GM23338 (cell line): ENCODE data around the gene RAD23B. TPM values are rescaled to one million over a fixed set of nuclear protein-coding genes. Genes with fewer than 3 reads are reported as not detected.

Experiments
- ATAC-seq: fragments of 200-7000 bp; cut with Tn5 transposase; 3 replicates; pipeline ENCODE4 v1.9.1; 2020
- DNase-seq: peaks from one replicate; pipeline ENCODE4 v3.0.0-alpha.2; 2015; ENCODE audit warnings: low spot score
- H2AFZ ChIP-seq: fragments of 200-600 bp; sonication (generic); 2 replicates; pipeline ENCODE4 v1.8.0; 2016; ENCODE audit warnings: antibody characterized with exemption, mild to moderate bottlenecking, moderate library complexity
- H3F3A ChIP-seq: fragments of 200-600 bp; sonication (generic); replicated peaks from 2 replicates; pipeline ENCODE4 v1.8.0; 2017; ENCODE audit warnings: antibody characterized with exemption, mixed run types, low read depth
- H3K27ac ChIP-seq: fragments of 200-600 bp; sonication (generic); 2 replicates; pipeline ENCODE4 v1.6.1; 2016; ENCODE audit warnings: low read depth
- H3K27me3 ChIP-seq: fragments of 200-600 bp; sonication (generic); 2 replicates; pipeline ENCODE4 v1.8.0; 2016; ENCODE audit warnings: mild to moderate bottlenecking, mixed run types, moderate library complexity; ENCODE audit not compliant: insufficient read depth
- H3K36me3 ChIP-seq: fragments of 200-600 bp; sonication (generic); 2 replicates; pipeline ENCODE4 v1.8.0; 2016; ENCODE audit warnings: mild to moderate bottlenecking; ENCODE audit not compliant: insufficient read depth
- H3K4me1 ChIP-seq: fragments of 200-600 bp; sonication (generic); 2 replicates; pipeline ENCODE4 v1.8.0; 2016; ENCODE audit warnings: mild to moderate bottlenecking, moderate library complexity; ENCODE audit not compliant: insufficient read depth
- H3K4me2 ChIP-seq: fragments of 200-600 bp; sonication (generic); 2 replicates; pipeline ENCODE4 v1.7.1; 2017; ENCODE audit warnings: mixed run types
- H3K4me3 ChIP-seq: fragments of 200-600 bp; sonication (generic); 2 replicates; pipeline ENCODE4 v1.6.1; 2016; ENCODE audit warnings: mixed run types
- H3K79me2 ChIP-seq: fragments of 200-600 bp; sonication (generic); replicated peaks from 2 replicates; pipeline ENCODE4 v1.8.0; 2017; ENCODE audit warnings: mild to moderate bottlenecking; ENCODE audit not compliant: insufficient read depth
- H3K9me2 ChIP-seq: fragments of 200-600 bp; sonication (generic); 2 replicates; pipeline ENCODE4 v1.8.0; 2017; ENCODE audit not compliant: insufficient read depth
- H4K20me1 ChIP-seq: fragments of 200-600 bp; sonication (generic); replicated peaks from 2 replicates; pipeline ENCODE4 v1.8.0; 2017; ENCODE audit warnings: mild to moderate bottlenecking; ENCODE audit not compliant: insufficient read depth
- H3K27ac Mint-ChIP-seq: 2 replicates; pipeline ENCODE4 v1.8.0; 2020; ENCODE audit warnings: inconsistent platforms, mild to moderate bottlenecking, moderate library complexity, mixed read lengths
- H3K27me3 Mint-ChIP-seq: 3 replicates; pipeline ENCODE4 v1.8.0; 2022; ENCODE audit warnings: low read depth, mild to moderate bottlenecking, moderate library complexity, mixed read lengths, inconsistent platforms; ENCODE audit not compliant: insufficient read depth, poor library complexity
- H3K36me3 Mint-ChIP-seq: 3 replicates; pipeline ENCODE4 v1.8.0; 2021; ENCODE audit warnings: low read depth, mild to moderate bottlenecking, inconsistent platforms, moderate library complexity, mixed read lengths
- H3K4me1 Mint-ChIP-seq: 3 replicates; pipeline ENCODE4 v1.8.0; 2020; ENCODE audit warnings: mild to moderate bottlenecking, inconsistent platforms, mixed read lengths
- H3K4me3 Mint-ChIP-seq: 3 replicates; pipeline ENCODE4 v1.8.0; 2021; ENCODE audit warnings: moderate library complexity, mild to moderate bottlenecking, inconsistent platforms, mixed read lengths
- H3K9me3 Mint-ChIP-seq: 3 replicates; pipeline ENCODE4 v1.8.0; 2020; ENCODE audit warnings: moderate library complexity, mild to moderate bottlenecking, inconsistent platforms, mixed read lengths
- EZH2 ChIP-seq: fragments of 200-600 bp; sonication (generic); IDR thresholded peaks from one replicate; pipeline ENCODE4 v1.8.0; 2017; ENCODE audit warnings: antibody characterized with exemption, mild to moderate bottlenecking, low read depth; ENCODE audit not compliant: unreplicated experiment
- EZH2phosphoT487 ChIP-seq: fragments of 200-600 bp; sonication (generic); IDR thresholded peaks from one replicate; pipeline ENCODE4 v1.8.1; 2018; ENCODE audit warnings: antibody characterized with exemption; ENCODE audit not compliant: unreplicated experiment
- JUNB ChIP-seq: IDR thresholded peaks from one replicate; pipeline ENCODE4 v1.6.1; 2016; ENCODE audit warnings: antibody characterized with exemption; ENCODE audit not compliant: unreplicated experiment
- POLR2AphosphoS5 ChIP-seq: IDR thresholded peaks from 2 replicates; pipeline ENCODE4 v1.6.1; 2016; ENCODE audit warnings: antibody characterized with exemption, low read depth
- STAT1 ChIP-seq: IDR thresholded peaks from one replicate; pipeline ENCODE4 v1.6.1; 2016; ENCODE audit warnings: antibody characterized with exemption; ENCODE audit not compliant: unreplicated experiment
- ZNF114 ChIP-seq: fragments of 250-450 bp; sonication (Bioruptor Pico); IDR thresholded peaks from 2 replicates; pipeline ENCODE4 v1.5.0; 2020; ENCODE audit warnings: mild to moderate bottlenecking, moderate library complexity
- ZNF331 ChIP-seq: fragments of 250-450 bp; sonication (Bioruptor Pico); IDR thresholded peaks from 2 replicates; pipeline ENCODE4 v1.5.0; 2020; ENCODE audit warnings: low read depth, mild to moderate bottlenecking, moderate library complexity
- polyA plus RNA-seq: library from polyadenylated mRNA; unstranded; fragments of >200 nt; fragmentation: Nextera tagmentation; extraction: Ambion mirVana; gene quantifications from 2 replicates; pipeline ENCODE4 v1.2.1, GENCODE V29; 2016
- total RNA-seq: library from RNA; depleted of rRNA; stranded (reverse); fragments of >200 nt; shearing (Covaris generic); gene quantifications from 2 replicates; pipeline ENCODE4 v1.2.3, GENCODE V29; 2014
- TF ChIP-seq, protein P1 (sequence below): IDR thresholded peaks from 2 replicates; pipeline ENCODE4 v1.6.1; 2016; ENCODE audit warnings: antibody characterized with exemption
- TF ChIP-seq, protein P2 (sequence below): fragments of 250-450 bp; sonication (Bioruptor Pico); IDR thresholded peaks from 2 replicates; pipeline ENCODE4 v1.5.0; 2020; ENCODE audit warnings: mild to moderate bottlenecking, moderate library complexity
- TF ChIP-seq, protein P3 (sequence below), 2 experiments: fragments of 200-600 bp in 1 of 2; sonication (generic) in 1 of 2; conservative IDR thresholded peaks; 2 replicates each; pipeline versions ENCODE4 v1.5.1 to v1.6.1; 2016 to 2017; ENCODE audit warnings: antibody characterized with exemption in 2 of 2, low read depth in 2 of 2, mild to moderate bottlenecking in 2 of 2, moderate library complexity in 1 of 2

The RAD23B gene
- total and polyA plus RNA-seq, 2 experiments from 2014 or later: 31.1 to 137 TPM

DNA sequence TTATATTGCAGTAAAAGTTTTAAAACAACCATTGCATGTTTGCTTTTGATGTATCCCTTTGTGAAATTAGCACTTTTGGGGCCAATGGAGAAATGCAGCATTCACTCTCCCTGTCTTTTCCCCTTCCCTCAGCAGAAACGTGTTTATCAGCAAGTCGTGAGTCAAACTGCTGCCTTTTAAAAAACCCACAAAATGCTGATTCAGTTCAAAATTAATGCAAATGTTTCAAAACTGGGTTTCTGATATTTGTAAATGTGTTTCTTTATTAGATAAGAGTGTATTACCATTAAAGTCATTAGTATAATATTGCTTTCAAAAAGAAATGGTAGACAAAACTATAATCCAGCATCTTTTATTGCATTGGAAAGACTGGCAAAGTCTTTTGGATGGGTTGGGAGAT is 47.3 kb downstream of the RAD23B start:
- no peak overlapping the region for H3K4me3 ChIP-seq
- no peak overlapping the region for H3K4me2 ChIP-seq
- DNase-seq (no peak), ATAC-seq (no peak)
- peaks cover 39% of the 10 kb centered on the region for H3K79me2 ChIP-seq
- no peaks in the 10 kb centered on the region for H3F3A ChIP-seq
- H3K27ac Mint-ChIP-seq: no peak overlapping the region
- no peak overlapping the region for H3K4me3 Mint-ChIP-seq
- no peak overlapping the region for H2AFZ ChIP-seq
- no peaks in the 10 kb centered on the region for H3K9me3 Mint-ChIP-seq
- H3K27me3 ChIP-seq: no peaks in the 10 kb centered on the region
- no peak overlapping the region for H3K27ac ChIP-seq
- H3K27me3 Mint-ChIP-seq: peaks cover 2% of the 10 kb centered on the region
- peaks cover 92% of the 10 kb centered on the region for H3K36me3 Mint-ChIP-seq
- H3K4me1 ChIP-seq: no peaks in the 10 kb centered on the region
- TF ChIP-seq EZH2phosphoT487: no peak
- TF ChIP-seq STAT1: no peak
- H4K20me1 ChIP-seq: peaks cover 18% of the 10 kb centered on the region
- peaks cover 21% of the 10 kb centered on the region; the same call in 1 of the 2 replicates for H3K36me3 ChIP-seq
- no peaks in the 10 kb centered on the region for H3K9me2 ChIP-seq
- no peaks in the 10 kb centered on the region; the same call in 2 of the 3 replicates for H3K4me1 Mint-ChIP-seq

DNA sequence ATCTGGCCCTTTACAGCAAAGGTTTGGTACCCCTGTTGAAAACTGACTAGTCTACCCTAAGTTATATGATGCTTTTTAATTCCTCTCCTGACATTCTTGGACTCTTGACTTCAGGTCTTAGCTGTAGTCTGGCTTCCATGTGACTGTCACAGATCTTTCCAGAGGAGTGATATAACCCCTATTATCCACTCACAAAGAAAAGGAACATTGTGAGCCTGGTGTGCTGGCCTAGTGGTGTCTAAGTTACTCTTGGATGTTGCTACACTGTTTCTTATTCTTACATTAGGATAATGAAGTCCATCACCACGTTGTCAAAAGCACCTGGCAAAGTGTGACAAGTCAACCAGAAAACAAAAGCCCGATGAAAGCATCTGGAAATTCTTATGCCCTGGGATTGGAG is 49.8 kb downstream of the RAD23B start:
- no peaks in the 10 kb centered on the region for H3K27me3 ChIP-seq
- H3K4me3 ChIP-seq: no peak overlapping the region
- H3K9me2 ChIP-seq: no peaks in the 10 kb centered on the region
- ATAC-seq (no peak), DNase-seq (no peak)
- H2AFZ ChIP-seq: no peak overlapping the region
- no peaks in the 10 kb centered on the region; the same call in 2 of the 3 replicates for H3K9me3 Mint-ChIP-seq
- H3K4me1 Mint-ChIP-seq: peaks cover 5% of the 10 kb centered on the region
- H3K27ac ChIP-seq: no peak overlapping the region
- H3F3A ChIP-seq: no peaks in the 10 kb centered on the region
- no peak overlapping the region for H3K4me2 ChIP-seq
- no peak overlapping the region for H3K4me3 Mint-ChIP-seq
- peaks cover 15% of the 10 kb centered on the region; the same call in 1 of the 2 replicates for H3K36me3 ChIP-seq
- peaks cover 75% of the 10 kb centered on the region for H3K36me3 Mint-ChIP-seq
- H3K4me1 ChIP-seq: no peaks in the 10 kb centered on the region
- peaks cover 15% of the 10 kb centered on the region for H4K20me1 ChIP-seq
- H3K27ac Mint-ChIP-seq: no peak overlapping the region
- peaks cover 15% of the 10 kb centered on the region; the same call in 1 of the 2 replicates for H3K79me2 ChIP-seq
- H3K27me3 Mint-ChIP-seq: peaks cover 6% of the 10 kb centered on the region
- TF ChIP-seq STAT1 (no peak), EZH2phosphoT487 (no peak), ZNF114 (CRISPR knock-in tag) (no peak), EZH2 (no peak), JUNB (no peak), POLR2AphosphoS5 (no peak), ZNF331 (CRISPR knock-in tag) (no peak)
- TF ChIP-seq, protein P1, sequence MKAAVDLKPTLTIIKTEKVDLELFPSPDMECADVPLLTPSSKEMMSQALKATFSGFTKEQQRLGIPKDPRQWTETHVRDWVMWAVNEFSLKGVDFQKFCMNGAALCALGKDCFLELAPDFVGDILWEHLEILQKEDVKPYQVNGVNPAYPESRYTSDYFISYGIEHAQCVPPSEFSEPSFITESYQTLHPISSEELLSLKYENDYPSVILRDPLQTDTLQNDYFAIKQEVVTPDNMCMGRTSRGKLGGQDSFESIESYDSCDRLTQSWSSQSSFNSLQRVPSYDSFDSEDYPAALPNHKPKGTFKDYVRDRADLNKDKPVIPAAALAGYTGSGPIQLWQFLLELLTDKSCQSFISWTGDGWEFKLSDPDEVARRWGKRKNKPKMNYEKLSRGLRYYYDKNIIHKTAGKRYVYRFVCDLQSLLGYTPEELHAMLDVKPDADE: no peak
- TF ChIP-seq, protein P2, sequence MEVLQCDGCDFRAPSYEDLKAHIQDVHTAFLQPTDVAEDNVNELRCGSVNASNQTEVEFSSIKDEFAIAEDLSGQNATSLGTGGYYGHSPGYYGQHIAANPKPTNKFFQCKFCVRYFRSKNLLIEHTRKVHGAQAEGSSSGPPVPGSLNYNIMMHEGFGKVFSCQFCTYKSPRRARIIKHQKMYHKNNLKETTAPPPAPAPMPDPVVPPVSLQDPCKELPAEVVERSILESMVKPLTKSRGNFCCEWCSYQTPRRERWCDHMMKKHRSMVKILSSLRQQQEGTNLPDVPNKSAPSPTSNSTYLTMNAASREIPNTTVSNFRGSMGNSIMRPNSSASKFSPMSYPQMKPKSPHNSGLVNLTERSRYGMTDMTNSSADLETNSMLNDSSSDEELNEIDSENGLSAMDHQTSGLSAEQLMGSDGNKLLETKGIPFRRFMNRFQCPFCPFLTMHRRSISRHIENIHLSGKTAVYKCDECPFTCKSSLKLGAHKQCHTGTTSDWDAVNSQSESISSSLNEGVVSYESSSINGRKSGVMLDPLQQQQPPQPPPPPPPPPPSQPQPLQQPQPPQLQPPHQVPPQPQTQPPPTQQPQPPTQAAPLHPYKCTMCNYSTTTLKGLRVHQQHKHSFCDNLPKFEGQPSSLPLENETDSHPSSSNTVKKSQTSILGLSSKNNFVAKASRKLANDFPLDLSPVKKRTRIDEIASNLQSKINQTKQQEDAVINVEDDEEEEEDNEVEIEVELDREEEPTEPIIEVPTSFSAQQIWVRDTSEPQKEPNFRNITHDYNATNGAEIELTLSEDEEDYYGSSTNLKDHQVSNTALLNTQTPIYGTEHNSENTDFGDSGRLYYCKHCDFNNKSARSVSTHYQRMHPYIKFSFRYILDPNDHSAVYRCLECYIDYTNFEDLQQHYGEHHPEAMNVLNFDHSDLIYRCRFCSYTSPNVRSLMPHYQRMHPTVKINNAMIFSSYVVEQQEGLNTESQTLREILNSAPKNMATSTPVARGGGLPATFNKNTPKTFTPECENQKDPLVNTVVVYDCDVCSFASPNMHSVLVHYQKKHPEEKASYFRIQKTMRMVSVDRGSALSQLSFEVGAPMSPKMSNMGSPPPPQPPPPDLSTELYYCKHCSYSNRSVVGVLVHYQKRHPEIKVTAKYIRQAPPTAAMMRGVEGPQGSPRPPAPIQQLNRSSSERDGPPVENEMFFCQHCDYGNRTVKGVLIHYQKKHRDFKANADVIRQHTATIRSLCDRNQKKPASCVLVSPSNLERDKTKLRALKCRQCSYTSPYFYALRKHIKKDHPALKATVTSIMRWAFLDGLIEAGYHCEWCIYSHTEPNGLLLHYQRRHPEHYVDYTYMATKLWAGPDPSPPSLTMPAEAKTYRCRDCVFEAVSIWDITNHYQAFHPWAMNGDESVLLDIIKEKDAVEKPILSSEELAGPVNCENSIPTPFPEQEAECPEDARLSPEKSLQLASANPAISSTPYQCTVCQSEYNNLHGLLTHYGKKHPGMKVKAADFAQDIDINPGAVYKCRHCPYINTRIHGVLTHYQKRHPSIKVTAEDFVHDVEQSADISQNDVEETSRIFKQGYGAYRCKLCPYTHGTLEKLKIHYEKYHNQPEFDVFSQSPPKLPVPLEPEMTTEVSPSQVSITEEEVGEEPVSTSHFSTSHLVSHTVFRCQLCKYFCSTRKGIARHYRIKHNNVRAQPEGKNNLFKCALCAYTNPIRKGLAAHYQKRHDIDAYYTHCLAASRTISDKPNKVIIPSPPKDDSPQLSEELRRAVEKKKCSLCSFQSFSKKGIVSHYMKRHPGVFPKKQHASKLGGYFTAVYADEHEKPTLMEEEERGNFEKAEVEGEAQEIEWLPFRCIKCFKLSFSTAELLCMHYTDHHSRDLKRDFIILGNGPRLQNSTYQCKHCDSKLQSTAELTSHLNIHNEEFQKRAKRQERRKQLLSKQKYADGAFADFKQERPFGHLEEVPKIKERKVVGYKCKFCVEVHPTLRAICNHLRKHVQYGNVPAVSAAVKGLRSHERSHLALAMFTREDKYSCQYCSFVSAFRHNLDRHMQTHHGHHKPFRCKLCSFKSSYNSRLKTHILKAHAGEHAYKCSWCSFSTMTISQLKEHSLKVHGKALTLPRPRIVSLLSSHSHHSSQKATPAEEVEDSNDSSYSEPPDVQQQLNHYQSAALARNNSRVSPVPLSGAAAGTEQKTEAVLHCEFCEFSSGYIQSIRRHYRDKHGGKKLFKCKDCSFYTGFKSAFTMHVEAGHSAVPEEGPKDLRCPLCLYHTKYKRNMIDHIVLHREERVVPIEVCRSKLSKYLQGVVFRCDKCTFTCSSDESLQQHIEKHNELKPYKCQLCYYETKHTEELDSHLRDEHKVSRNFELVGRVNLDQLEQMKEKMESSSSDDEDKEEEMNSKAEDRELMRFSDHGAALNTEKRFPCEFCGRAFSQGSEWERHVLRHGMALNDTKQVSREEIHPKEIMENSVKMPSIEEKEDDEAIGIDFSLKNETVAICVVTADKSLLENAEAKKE: no peak
- TF ChIP-seq, protein P3, sequence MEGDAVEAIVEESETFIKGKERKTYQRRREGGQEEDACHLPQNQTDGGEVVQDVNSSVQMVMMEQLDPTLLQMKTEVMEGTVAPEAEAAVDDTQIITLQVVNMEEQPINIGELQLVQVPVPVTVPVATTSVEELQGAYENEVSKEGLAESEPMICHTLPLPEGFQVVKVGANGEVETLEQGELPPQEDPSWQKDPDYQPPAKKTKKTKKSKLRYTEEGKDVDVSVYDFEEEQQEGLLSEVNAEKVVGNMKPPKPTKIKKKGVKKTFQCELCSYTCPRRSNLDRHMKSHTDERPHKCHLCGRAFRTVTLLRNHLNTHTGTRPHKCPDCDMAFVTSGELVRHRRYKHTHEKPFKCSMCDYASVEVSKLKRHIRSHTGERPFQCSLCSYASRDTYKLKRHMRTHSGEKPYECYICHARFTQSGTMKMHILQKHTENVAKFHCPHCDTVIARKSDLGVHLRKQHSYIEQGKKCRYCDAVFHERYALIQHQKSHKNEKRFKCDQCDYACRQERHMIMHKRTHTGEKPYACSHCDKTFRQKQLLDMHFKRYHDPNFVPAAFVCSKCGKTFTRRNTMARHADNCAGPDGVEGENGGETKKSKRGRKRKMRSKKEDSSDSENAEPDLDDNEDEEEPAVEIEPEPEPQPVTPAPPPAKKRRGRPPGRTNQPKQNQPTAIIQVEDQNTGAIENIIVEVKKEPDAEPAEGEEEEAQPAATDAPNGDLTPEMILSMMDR (conservative IDR thresholded peaks at IDR 0.05; ENCODE audit: low read depth in 2 of 2): no peak
